DMS 273 (cell line): ENCODE data around the gene FSTL5.

ENCODE experiments used
- DNase-seq: peaks from one replicate; lab custom pipeline; 2025; ENCODE audit not compliant: unreplicated experiment; lab: John Stamatoyannopoulos, UW

Gene FSTL5

DNA sequence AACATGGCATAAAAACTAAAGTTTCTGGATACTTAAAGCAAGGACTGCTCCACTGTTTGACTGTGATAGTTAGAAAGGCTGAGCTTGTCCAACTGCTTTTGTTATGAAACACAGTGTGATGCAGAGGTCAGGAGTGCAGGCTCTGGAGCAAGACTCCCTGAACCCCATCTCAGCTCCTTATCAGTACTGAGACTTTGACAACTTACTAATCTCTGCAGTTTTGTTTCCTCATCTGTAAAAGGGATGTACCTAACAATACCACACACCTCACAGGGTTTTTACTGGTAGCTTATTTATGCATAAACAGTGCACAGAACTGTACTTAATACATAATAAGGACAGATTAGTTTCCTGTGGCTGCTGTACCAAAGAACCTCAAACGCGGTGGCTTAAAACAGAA is 804.3 kb downstream of the FSTL5 start:
- no peak for DNase-seq

DNA sequence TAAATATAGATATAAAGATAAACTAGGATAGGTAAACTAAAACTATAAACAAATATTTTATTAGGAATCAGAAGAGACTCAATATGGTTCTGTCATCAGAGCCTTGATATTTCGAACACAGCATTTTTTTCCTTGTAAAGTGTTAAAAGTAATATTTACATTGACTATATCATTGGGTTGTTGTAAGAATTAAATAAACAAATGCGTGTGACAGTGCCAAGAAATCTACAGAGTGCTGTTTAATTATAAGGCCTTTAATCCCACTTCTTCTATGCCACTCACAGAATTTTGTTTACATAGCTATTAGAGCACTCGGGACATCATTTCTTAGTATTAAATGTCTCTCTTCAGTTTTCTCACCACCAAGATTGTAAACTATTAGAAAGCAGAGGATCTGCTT is 807.4 kb downstream of the FSTL5 start:
- DNase-seq = no peak

DNA sequence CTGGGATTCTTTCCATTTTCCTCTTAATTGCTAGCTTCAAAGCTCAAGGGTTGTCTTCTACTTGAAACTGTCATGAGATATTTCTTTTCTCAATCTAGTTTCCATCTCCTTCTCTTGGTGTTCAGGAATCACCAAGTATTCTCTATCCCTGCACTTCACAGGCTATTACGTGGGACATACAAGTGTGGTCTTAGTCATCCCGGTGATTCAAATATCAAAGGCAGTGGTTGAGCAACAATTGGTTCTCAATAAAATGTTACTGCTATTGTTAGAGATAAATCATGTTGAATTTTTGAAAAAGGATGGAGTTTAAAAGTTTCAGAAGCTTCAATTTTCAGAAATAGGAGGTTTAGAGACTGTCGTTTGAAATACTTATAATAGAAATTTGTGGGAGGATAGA is 812.9 kb downstream of the FSTL5 start:
- no peak for DNase-seq

DNA sequence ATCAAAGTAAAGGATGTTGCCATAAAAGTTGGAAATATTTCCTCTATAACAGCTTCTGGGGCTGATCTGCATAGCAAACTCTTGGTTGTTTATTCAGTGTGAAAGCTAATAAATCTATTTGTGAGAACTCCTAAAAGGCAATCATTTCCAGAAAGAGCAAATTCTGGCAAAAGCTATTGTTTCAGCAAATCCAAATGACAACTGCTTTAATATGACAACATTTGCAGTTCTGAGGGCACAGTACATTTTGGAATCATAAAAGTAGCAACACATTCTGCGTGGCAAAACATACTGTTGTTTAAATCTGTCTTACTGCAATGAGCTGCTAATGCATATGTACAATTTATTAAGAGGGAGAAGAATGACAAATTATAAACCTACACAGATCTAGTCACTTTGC is 818.1 kb downstream of the FSTL5 start:
- DNase-seq = no peak

DNA sequence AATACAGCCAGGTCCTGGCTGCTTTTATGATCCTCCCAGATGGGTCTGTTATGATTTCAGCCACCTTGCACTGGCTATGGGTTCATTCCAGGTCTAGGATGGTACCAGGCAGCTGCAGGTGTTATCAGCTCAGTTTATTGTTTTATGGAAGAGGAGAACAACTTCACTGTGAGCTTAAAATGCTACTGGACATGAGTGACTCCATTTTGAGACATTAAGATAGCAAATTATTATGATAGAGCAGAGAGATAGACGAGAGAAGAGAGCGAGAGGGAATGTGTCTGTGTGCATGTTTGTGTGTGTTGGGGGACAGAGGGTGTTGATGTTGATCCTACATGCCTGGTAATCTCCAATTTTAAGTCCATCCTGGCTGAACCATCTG is 820.2 kb downstream of the FSTL5 start:
- no peak for DNase-seq

DNA sequence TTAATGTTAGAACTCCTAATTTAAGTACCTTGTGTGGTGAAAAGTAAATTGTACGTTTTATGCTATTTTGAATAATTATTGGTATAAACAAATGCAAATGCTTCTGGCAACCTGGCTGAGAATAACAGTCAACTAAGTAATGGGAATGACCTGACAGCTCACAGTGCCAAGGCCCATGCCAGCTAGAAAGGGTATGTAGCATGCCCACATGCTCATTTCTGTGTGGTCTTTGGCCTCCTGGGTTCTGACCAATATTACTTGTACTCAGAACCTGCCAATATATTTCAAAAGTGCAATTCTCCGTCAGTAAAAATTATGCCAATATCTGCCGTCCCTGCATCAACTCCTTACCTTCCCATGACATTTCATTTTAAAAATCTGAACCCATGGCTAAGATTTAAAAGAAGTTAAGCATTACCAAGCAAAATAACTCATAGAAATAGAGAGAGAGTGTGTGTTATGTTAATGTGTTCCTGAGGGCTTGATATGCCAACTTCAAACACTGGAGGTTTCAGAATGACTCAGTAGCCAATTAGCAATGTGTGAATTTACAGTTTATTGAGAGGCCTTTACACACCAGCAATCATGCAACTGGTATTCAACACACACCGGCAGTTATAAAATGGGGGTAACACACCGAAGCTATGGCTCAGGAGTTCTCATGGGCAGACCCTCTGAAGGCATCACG is 820.8 kb downstream of the FSTL5 start:
- DNase-seq = no peak

DNA sequence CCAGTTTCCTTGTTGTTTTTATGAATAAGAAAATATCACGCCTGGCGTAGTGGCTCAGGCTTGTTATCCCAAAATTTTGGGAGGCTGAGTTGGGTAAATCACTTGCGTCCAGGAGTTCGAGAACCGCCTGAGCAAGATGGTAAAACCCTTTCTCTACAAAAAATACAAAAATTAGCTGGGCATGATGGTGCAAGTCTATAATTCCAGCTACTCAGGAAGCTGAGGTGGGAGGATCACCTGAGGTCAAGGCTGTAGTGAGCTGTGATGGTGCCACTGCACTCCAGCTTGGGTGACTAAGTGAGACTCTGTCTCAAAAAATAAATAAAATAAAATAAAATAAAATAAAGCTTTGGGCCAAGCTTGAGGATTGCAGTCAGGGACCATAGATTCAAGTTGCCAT is 827.2 kb downstream of the FSTL5 start:
- no peak for DNase-seq

DNA sequence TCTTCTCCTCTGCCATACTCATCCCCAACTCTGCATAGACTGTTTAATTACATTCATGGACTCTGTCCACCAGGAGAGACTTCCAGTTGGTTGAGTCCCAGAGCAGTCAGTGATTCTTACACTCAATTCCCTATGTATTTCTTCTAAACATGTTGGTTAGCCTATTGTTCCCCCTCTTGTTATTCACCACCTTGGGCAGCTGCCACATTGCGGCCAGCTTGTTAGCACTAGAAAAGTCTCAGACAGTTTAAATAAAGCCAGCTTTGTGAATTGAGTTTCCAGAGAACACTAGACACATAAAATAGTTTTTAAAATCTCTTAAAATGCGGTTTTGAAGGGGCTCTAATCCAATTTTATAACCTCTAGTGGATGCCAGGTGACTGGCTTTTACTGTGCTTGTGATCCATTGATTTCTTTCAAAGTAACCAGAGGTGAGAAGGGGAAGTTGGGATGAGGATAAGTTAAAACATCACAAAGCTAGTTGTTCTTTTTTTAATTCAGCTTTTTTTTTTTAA is 827.7 kb downstream of the FSTL5 start:
- no peak for DNase-seq
